Measurements from ENCODE around the gene MARCHF5. TPM values are rescaled to one million over a fixed set of nuclear protein-coding genes. Genes with fewer than 3 reads are reported as not detected.
A peak's percentile ranks its signal among the peaks of the same experiment; 100 is the strongest.

MARCHF5 gene, protein sequence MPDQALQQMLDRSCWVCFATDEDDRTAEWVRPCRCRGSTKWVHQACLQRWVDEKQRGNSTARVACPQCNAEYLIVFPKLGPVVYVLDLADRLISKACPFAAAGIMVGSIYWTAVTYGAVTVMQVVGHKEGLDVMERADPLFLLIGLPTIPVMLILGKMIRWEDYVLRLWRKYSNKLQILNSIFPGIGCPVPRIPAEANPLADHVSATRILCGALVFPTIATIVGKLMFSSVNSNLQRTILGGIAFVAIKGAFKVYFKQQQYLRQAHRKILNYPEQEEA
- total RNA-seq (10 to 100 TPM; 41.6 to 42.1 TPM), polyA plus RNA-seq (10 to 100 TPM; 21.0 to 24.0 (median 23.4) TPM), total RNA-seq (24.6 to 42.3 (median 29.1) reads per million in 6 experiments)

DNA sequence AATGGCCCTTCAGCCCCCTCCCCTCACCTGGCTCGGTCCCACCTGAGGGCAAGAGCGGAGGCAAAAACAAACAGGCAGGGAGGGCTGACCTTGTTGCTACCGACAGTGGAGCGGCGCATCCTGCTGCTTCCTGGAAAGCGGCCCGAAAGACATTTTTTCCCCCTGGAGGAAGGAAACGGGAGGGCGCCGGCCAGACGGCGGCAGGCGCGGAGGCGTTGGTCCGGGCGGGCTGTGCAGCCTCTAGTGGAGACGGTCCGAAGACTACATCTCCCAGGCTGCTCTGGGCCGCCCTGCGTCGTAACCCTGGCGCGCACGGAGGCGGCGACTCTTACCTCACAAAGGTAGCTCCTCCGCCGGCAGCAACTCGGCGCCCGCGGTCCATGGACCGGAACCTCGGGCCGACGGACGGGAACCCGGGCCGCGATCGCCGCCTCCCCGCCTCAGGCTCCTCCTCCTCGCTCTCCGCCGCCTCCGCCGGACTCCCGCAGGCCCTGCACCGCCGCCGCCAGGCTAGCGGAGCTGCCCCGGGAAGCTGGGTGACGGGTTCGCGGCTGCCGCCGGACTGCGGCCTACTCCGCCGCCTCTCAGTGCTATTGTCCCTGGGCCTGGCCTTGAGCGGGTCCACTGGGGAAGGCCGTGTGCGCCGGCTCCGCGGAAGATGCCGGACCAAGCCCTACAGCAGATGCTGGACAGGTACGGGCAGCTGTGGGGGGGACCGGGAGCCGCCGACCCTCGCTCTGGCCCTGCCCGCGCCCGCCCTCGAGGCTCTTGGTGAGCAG lies at the start of gene MARCHF5, which contains the start of gene CPEB3:
Gene MARCHF5 (plus strand): TSS at position 331 of the 779 bp plus-strand sequence. CDS start 328 bp downstream, at position 659.
Gene CPEB3 (minus strand): TSS at position 242 of the 779 bp plus-strand sequence. CDS start 50,728 bp downstream, outside the sequence.
- DNase-seq (peak; percentile 78 to 94 (median 87)), ATAC-seq (peak; percentile 96 to 97)
- no peaks in the 10 kb centered on the region for H3K27me3 Mint-ChIP-seq
- H3K27ac Mint-ChIP-seq: peak within 1 kb of the TSS; percentile 63 to 96 (median 92)
- H3K9me3 Mint-ChIP-seq: no peaks in the 10 kb centered on the region
- POLR2A ChIA-PET: interaction anchor here (0.8 to 1.8 kb wide), 7 partner anchors 10 to 301 kb away, joined by 3 to 10 read pairs (median 5); partner anchors contain the start of genes IDE and KIF11
- H3K4me3 Mint-ChIP-seq: peak within 1 kb of the TSS; percentile 93 to 97 (median 96)
- H3K4me1 Mint-ChIP-seq: peaks cover 18 to 35% (median 31%) of the 10 kb centered on the region in 4 donors
- H3K36me3 Mint-ChIP-seq: peaks cover 0 to 17% (median 0%) of the 10 kb centered on the region in 3 donors

DNA sequence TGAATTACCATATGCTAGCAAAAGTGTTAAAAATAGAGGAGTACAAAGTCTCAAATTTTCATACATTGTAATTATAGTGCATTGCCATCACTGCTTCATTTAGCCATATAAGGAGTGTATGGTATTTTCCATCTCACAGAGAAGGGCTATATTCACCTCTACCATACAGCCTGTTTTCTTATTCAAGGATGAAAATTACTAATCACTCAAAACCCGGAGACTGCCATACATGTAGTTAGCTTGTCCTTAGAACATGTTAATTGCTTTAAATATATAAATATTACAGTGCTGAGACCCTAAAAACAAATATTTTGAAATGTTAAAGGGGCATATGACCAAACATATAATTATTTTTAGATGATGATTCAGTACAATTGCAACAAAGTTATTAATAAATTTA lies 49.5 kb upstream of the MARCHF5 start:
- Mint-ChIP-seq H3K4me1 (peaks cover 21 to 48% (median 34%) of the 10 kb centered on the region in 4 donors), H3K9me3 (no peaks in the 10 kb centered on the region), H3K27me3 (no peaks in the 10 kb centered on the region), H3K27ac (peak overlapping the region in 3 of 10 donors; percentile 47 to 90 (median 72)), H3K4me3 (peak overlapping the region; percentile 88 to 96 (median 92)), H3K36me3 (peaks cover 0 to 2% (median 0%) of the 10 kb centered on the region in 3 donors)
- DNase-seq (no peak), ATAC-seq (no peak)
- POLR2A ChIA-PET: no interaction called here

DNA sequence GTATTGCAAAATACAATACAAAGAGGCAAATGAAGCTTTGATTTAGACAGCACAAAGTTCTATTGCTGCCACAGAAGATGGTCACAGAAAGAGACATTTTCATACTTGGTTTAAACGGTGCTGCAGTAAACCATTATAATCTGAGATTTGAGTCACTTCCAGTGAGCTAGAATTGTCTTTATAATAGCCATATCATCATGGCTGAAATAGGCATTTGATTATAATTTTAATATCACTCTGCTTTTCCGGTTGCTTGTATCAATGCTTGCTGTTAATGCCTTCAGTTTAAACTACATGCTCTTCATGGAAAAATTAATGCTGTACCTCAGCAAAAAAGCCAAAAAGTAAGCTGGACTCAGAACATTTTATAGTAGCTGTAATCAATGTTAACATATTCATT lies 48.6 kb upstream of the MARCHF5 start:
- DNase-seq (no peak), ATAC-seq (no peak)
- Mint-ChIP-seq H3K4me3 (peak overlapping the region in 7 of 10 donors; percentile 15 to 86 (median 73)), H3K27me3 (no peaks in the 10 kb centered on the region), H3K27ac (peak overlapping the region in 2 of 10 donors; percentile 62 to 65), H3K4me1 (peaks cover 21 to 44% (median 31%) of the 10 kb centered on the region in 4 donors), H3K9me3 (no peaks in the 10 kb centered on the region), H3K36me3 (peaks cover 0 to 2% (median 0%) of the 10 kb centered on the region in 3 donors)
- POLR2A ChIA-PET: interaction anchor here (0.5 kb wide), 1 partner anchor 19 kb away, joined by 4 read pairs; no protein-coding TSS in a partner anchor

DNA sequence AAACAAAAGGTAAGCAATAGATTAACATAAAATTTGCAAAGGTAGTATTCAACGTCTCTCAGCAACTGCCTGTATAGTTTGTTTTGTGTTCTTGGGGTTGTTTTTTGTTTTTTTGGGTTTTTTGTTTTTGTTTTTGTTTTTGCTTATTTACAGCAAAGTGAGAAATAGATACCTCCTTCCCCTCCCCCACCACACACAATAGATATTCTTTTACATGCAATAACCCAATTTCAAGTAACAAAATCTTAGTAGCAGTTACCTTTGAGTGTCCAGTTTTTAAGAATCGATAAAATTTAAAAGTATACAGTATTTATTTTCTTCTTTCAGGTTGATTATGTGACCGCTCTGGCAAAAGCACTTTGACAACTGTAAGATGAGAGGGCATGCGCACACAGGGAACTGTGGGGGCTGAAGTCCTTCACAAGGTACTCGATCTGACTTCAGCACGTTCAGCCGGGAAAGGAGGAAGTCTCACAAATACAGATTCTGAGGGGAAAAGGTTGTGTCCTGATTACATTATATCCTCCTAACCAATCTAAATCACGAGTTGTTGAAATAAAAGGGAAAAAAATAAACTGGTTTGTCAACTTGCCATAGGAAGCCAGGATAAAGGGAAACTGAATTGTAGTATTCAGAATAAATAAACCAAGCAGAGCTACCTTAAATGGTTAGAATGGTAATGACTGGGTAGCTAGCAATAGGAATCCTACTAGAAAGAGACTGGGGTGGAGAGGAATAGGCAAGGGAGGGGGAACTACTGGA lies 47.9 kb upstream of the MARCHF5 start:
- no peaks in the 10 kb centered on the region for H3K27me3 Mint-ChIP-seq
- H3K36me3 Mint-ChIP-seq: peaks cover 0 to under 1% (median 0%) of the 10 kb centered on the region in 3 donors
- POLR2A ChIA-PET: interaction anchor here (0.5 kb wide), 1 partner anchor 20 kb away, joined by 4 read pairs; no protein-coding TSS in a partner anchor
- DNase-seq (peak in 8 of 10 donors; percentile 17 to 67 (median 41)), ATAC-seq (peak; percentile 66 to 69)
- H3K27ac Mint-ChIP-seq: peak overlapping the region in 8 of 10 donors; percentile 10 to 74 (median 38)
- peak overlapping the region; percentile 72 to 88 (median 82) for H3K4me3 Mint-ChIP-seq
- peaks cover 18 to 39% (median 27%) of the 10 kb centered on the region in 4 donors for H3K4me1 Mint-ChIP-seq
- H3K9me3 Mint-ChIP-seq: no peaks in the 10 kb centered on the region

DNA sequence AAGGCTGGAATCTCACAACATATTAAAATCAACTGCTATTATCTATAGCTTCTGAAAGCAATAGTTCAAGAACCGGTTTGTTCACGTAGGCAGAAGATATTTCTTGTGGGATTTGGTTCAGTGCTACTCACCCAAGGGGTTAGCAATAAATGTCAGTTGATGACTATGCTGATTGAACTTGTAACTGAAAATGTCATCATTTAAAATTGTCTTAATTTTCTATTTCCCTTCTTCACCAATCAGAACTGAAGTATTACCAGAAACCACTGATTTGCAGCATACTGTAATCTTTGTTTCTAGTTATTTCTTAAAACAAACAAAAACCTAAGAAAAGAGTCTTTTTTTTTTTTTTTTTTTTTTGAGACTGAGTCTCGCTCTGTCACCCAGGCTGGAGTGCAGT lies 46.2 kb upstream of the MARCHF5 start:
- ATAC-seq: no peak
- POLR2A ChIA-PET: interaction anchor here (0.7 kb wide), 1 partner anchor 603 kb away, joined by 4 read pairs; the partner anchor contains the start of gene EXOC6
- Mint-ChIP-seq H3K9me3 (no peaks in the 10 kb centered on the region), H3K4me3 (no peak overlapping the region), H3K4me1 (peaks cover 9 to 26% (median 16%) of the 10 kb centered on the region in 4 donors), H3K27me3 (no peaks in the 10 kb centered on the region), H3K36me3 (no peaks in the 10 kb centered on the region), H3K27ac (no peak overlapping the region)
- DNase-seq: no peak

DNA sequence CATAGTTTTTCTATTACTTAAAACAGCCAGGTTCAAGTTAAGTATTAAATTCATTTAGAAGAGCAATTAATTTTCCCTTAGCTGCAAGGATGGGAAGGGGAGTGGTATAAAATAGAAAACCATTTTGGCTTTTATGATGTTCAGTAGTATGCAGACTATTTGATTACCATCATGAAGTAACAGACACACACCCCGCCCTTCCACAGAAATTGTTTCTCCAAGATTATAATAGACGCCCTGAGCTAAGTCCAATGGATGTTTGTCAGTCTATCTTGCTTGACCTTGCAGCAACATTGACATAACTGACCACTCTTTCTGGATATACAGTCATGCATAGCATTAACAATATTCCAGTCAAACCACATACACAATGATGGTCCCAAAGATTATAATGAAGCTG lies 42.4 kb upstream of the MARCHF5 start:
- Mint-ChIP-seq H3K27ac (no peak overlapping the region), H3K27me3 (no peaks in the 10 kb centered on the region), H3K9me3 (no peaks in the 10 kb centered on the region), H3K36me3 (peaks cover 0 to 2% (median 0%) of the 10 kb centered on the region in 3 donors), H3K4me1 (peaks cover 0 to 1% (median under 1%) of the 10 kb centered on the region in 4 donors), H3K4me3 (no peak overlapping the region)
- POLR2A ChIA-PET: interaction anchor here (0.5 kb wide), 1 partner anchor 12 kb away, joined by 3 read pairs; no protein-coding TSS in a partner anchor
- no peak for DNase-seq
- ATAC-seq: no peak

DNA sequence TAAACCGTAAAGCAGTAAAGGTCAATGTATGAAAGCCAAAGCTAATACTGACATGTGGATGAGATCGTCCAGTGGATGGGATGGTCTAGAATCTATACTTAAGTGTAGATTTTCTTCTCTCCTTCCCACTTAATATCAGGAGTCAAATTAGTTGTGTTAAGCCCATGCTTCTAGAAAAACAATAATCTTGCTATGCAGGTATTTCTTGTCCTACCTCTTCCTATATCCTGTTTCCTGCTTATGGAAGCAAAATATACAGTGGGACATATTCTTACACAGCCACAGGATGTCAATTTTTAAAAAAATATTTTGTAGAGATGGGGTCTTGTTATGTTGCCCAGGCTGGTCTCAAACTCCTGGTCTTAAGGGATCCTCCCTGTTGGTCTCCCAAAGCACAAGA lies 27.6 kb upstream of the MARCHF5 start:
- Mint-ChIP-seq H3K27me3 (no peaks in the 10 kb centered on the region), H3K4me1 (peaks cover 0 to 5% (median 0%) of the 10 kb centered on the region in 4 donors), H3K4me3 (no peak overlapping the region), H3K27ac (no peak overlapping the region), H3K36me3 (peaks cover 0 to 2% (median 0%) of the 10 kb centered on the region in 3 donors), H3K9me3 (no peaks in the 10 kb centered on the region)
- POLR2A ChIA-PET: no interaction called here
- DNase-seq: no peak
- no peak for ATAC-seq

DNA sequence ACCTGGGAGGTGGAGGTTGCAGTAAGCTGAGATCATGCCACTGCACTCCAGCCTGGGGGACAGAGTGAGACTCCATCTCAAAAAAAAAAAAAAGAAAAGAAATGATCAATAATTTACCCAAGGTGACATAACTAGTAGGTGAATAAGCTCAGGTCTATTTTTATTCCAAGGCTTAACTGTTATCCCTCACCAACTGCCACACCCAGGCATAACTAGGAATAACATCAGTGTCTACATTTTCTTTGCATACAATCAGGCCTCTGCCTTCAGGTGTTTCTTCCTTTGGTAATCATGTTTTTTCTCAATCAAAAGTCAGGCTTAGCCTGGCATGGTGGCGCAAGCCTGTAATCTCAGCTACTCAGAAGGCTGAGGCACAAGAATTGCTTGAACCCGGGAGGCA lies 26.7 kb upstream of the MARCHF5 start:
- Mint-ChIP-seq H3K4me3 (no peak overlapping the region), H3K27ac (no peak overlapping the region), H3K9me3 (no peaks in the 10 kb centered on the region), H3K36me3 (peaks cover 0 to 2% (median 0%) of the 10 kb centered on the region in 3 donors), H3K4me1 (peaks cover 0 to 5% (median 0%) of the 10 kb centered on the region in 4 donors), H3K27me3 (no peaks in the 10 kb centered on the region)
- DNase-seq (no peak), ATAC-seq (no peak)
- POLR2A ChIA-PET: interaction anchor here (0.7 kb wide), 1 partner anchor 120 kb away, joined by 5 read pairs; no protein-coding TSS in a partner anchor

DNA sequence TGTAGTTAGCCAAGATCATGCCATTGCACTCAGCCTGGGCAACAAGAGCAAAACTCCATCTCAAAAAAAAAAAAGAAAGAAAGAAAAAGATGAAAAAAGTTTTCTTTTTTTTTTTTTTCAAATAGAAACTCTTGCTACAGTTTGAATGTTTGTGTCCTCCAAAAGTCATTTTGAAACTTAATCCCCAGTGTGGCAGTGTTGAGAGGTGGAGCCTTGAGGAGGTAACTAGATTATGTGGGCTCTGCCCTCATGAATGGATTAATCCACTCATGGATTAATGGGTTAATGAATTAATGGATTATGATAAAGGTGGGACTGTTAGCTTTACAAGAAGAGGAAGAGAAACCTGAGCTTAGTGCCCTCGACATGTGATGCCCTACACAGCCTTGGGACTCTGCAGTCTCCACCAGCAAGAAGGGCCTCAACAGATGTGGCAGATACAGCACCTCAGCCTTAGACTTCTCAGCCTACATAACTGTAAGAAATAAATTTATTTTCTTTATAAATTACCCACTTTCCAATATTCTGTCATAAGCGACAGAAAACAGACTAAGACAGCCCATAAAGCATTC lies 25.2 kb upstream of the MARCHF5 start:
- POLR2A ChIA-PET: no interaction called here
- peaks cover 0 to 2% (median 0%) of the 10 kb centered on the region in 3 donors for H3K36me3 Mint-ChIP-seq
- ATAC-seq: no peak
- peaks cover 0 to 5% (median 1%) of the 10 kb centered on the region in 4 donors for H3K4me1 Mint-ChIP-seq
- no peak for DNase-seq
- no peaks in the 10 kb centered on the region for H3K27me3 Mint-ChIP-seq
- H3K9me3 Mint-ChIP-seq: peaks cover 0 to 4% (median 0%) of the 10 kb centered on the region in 9 donors
- H3K4me3 Mint-ChIP-seq: no peak overlapping the region
- H3K27ac Mint-ChIP-seq: peak overlapping the region in 1 of 10 donors; percentile 51

DNA sequence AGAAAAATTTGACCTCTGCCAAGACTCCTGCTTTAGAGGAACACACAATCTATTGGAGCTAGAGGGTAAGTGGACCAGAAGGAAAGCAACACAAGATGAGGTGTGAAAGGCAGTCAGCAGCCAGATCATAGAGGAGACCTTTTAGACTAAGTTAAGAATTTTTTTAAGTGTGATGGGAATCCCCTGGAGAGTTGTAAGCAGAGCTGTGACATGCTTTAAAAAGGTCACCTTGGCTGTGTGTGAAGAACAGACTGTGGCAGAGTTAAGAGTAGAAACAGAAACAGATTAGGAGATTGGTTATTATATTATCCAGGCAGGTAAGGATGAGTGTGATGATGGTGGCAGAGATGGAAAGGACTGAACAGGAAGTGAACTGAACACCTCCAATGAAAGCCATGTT lies 23.6 kb upstream of the MARCHF5 start:
- Mint-ChIP-seq H3K27me3 (no peaks in the 10 kb centered on the region), H3K9me3 (peaks cover 0 to 4% (median 0%) of the 10 kb centered on the region in 9 donors), H3K4me1 (peaks cover 0 to 5% (median 2%) of the 10 kb centered on the region in 4 donors), H3K36me3 (peaks cover 0 to 2% (median 0%) of the 10 kb centered on the region in 3 donors), H3K27ac (peak overlapping the region in 2 of 10 donors; percentile 4 to 12), H3K4me3 (no peak overlapping the region)
- ATAC-seq: no peak
- POLR2A ChIA-PET: no interaction called here
- DNase-seq: no peak

DNA sequence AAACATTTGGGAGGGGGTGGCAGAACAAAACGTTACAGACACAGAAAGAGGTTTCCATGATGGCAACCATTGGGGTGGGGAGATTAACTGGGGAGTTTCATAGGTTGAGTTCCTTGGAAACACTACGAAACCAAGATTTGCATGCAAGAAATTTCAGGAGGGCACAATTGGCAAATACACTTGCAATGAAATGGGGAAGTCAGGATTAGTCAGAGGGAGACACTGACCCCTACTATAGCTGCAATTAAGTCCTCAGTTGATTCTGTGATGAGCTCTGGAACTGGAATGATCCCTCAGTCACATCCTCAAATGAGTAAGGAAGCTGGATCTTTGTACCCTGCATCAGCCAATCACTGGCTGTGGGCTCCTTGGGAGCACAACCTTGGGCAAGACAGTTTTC lies 22.2 kb upstream of the MARCHF5 start:
- POLR2A ChIA-PET: no interaction called here
- peaks cover 0 to 4% (median 0%) of the 10 kb centered on the region in 9 donors for H3K9me3 Mint-ChIP-seq
- H3K27me3 Mint-ChIP-seq: no peaks in the 10 kb centered on the region
- no peak for DNase-seq
- no peaks in the 10 kb centered on the region for H3K36me3 Mint-ChIP-seq
- H3K4me1 Mint-ChIP-seq: peaks cover 0 to 5% (median 2%) of the 10 kb centered on the region in 4 donors
- H3K4me3 Mint-ChIP-seq: no peak overlapping the region
- peak overlapping the region in 1 of 10 donors; percentile 22 for H3K27ac Mint-ChIP-seq
- no peak for ATAC-seq

Data from naive thymus-derived CD8-positive, alpha-beta T cell (primary cell).